ENCODE measurements around the gene FFAR2.

Gene FFAR2

DNA sequence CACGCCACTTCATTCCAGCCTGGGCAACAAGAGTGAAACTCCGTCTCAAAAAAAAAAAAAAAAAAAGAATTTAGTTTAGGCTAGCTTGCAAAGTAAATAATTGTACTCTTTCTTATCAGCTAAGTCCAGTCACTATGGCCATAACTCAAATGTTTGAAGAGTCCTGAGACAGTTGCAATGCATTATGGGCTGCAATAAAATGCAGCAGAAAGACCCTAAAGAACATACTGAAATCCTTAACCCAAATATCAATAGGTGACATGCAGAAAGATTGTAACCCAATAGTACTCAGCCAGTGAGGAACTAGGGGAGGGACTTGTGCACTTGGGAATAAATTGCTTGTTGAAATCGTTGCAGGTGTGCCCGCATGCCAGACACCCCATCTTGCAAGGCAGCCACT lies 20.9 kb upstream of the FFAR2 start:
- DNase-seq, result no peak

DNA sequence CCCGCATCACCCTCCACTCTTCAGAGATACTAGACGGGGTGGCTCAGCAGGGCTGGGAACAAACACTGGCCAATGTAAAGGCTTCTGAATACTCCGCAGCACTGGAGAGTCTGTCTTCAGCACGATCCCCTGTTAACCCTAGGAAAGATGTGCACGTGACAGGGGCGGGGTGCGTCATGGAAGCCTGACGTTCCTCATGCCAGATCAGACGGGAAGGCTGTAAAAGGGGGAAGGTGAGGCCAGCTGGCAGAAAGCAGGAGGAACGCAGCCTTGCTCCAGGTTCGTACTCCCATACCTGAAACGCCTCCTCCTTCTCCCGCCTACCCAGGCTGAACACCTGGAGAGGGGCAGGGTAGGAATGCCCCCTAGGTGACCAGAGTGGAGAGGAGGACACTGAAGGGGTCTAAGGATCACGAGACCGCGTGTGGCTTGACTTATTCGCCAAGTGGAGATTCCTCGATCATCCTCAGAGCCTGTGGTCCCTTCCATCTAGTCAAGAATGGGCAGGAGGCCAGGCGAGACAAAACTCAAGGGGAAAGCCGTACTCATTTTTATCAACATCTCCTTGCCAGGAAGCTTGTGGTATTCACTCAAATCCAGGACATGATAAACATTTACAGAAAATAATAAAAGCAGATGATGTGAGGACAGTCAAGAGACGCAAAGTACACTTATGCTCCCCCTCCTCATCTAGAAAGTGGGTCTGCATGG lies 18.2 kb upstream of the FFAR2 start:
- no peak for DNase-seq

DNA sequence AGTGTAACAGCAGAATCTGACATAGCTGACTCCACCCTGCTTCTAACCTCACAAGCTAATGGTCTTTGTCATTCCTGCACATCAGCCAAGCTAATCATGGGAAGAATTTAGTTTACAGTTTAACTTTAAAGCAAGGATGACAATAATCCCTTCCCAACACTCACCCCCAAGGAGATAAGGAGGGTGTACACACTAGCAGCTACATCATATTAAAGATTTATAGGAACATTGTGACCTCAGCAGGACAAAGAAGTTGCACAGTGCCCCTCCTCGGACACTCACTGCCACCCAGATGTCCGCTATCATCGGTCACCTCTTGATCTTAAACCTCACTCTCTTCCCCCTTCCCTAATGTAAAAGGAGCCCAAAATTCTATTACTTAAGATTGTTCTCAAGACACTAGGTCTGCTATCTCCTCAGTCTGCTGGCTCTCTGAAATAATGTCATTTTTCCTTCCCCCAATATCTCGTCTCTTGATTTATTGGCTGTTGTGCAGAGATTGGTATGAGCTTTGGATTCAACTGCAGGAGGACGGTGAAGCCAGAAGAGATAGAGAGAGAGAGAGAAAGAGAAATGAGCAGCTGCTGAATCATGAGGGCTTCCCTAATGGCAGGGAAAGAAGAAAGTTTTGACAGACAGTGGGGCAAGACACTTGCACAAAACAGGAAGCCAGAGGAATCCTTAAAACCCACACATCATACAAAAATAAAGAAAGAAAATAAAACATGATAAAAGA lies 17.5 kb upstream of the FFAR2 start:
- DNase-seq, result no peak

DNA sequence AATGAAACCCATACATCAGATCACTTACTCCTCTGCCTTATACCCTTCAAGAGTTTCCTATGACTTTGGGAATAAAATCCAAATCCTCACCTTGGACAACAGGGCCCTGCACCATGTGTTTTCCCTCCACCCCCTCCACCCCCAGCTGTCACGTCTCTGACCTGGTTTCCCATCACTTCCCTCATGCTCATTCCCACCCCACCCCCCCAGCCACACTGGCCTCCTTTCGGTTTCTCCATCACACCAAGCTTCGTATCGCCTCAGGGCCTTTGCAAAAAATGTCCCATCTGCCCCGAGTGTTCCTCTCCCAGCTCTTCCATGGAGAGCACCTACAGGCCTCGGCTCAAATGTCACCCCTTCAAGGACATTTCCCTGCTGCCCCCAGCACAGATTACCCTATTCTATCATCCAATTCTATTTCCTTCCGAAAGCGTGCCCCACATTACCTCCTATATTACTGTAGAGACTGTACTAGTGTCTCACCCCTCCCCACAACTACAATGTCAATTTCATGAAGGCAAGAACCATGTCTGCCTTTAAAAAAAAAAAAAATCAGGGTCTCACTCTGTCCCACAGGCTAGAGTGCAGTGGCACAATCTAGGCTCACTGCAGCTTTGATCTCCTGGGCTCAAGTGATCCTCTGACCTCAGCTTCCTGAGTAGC lies 16.8 kb upstream of the FFAR2 start:
- no peak for DNase-seq

DNA sequence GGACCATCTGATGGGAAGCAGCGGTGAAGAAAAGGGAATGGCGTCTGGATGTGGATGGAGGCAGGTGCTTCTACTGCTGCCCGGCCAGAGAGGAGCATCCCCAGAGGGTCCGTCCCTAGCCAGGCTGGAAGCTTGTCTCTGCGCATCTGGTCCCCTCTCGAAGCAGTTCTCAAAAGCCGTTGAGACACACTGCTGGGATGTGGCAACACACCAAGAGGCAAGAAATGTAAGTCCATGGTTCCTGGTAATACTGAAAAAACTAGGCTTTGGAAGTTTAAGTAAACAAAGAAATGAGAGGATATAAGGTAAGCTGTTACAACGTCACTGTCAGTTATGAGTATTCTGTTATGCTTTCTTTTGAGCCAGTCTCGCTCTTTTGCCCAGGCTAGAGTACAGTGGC lies 15.1 kb upstream of the FFAR2 start:
- DNase-seq, result no peak

DNA sequence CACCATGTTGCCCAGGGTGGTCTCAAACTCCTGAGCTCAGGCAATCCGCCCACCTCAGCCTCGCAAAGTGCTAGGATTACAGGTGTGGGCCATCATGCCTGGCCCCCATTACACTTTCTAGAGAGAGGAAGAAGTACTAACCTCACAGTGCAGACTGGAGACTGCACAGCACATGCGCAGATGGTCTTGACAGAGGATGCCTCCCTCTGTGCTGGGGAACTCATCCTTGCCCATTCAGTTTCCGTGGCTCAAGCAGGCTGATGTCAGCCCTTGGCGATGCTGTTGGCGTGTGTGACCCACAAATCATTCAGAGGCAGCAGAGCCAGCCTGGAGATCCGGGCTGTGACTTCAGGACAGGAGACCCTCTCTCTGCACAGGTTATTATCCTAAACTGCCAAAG lies 14.6 kb upstream of the FFAR2 start:
- DNase-seq, result no peak

DNA sequence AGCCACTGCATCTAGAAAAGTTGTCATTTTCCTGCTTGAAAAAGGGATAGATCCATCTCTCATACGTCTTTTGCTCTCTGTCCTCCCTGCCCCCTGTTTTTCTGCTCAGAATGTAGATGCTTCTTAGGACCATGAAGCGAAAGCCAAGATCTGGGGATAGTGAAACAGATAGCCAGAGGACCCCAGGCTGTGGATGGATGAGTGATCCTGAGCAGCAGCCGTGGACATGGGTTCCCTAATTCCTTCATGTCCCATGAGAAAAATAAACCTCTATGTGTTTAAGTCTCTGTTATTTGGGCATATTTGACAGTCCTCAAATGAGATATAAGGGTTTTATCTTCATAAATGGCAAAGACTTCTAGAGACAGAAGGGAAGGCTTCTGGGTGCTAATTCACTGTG lies 12.2 kb upstream of the FFAR2 start:
- DNase-seq, result no peak

DNA sequence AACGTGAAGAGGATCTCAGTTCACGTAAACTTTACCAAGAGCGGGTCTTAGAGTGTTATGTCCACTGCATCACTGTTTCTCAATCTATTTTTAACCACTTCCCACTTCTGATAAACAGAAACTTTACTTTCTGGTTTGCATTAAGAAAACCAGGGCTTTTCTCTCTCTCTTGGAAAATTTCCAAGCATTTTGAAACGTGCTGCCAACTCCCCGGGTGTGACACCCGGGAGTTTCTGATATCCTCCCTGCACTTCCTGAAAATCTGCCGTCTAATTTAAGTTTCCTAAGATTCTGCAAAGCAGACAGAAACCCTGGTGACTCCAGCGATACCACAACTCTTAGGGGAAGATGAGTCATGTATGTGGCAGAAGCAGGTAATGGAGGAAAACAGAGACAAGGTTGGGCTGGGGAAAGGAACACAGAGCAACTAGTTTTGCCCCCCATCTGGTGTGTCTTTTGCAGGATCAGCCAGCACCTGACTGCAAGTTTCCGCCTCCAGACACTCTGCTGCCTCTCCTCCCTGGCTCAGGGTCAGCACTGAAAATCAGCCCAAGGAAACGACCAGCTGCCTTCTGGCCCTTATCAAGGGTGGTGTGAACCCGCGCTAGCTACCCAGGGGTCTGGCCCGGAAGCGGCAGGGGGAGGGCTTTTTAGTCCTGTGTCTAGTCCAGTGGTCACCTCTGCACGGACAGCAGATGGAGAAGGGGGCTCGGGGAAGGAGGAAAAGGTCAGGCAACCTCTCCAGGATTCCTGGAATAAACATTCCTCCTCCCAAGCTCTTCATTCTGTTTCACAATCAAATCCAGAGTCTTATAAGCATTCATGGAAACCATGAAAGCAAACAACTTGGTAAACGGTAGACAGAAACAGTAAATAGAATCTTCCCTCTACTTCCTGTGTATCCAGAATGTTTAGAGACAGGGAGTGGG lies 11.3 kb upstream of the FFAR2 start:
- no peak for DNase-seq

DNA sequence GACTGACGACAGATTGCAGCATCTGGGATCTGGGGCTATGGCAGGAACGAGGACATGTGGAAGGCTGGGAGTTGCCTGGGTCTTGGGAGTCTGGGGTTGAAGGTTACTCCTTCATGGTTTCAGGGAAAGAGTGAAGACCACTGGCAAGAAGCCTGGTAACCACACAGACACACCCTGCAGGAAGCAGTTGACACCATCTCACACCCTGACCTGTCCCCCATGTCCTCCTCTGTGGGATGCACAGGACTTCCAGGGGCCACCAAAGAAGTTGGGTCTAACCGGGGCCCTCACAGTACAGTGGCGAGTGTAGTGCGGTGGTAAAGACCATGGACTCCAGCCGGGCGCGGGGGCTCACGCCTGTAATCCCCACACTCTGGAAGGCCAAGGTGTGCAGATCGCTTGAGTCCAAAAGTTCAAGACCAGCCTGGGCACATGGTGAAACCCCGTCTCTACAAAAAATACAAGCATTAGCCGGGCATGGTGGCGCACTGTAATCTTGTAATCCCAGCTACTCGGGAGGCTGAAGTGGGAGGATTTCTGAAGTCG lies 10.6 kb upstream of the FFAR2 start:
- no peak for DNase-seq

DNA sequence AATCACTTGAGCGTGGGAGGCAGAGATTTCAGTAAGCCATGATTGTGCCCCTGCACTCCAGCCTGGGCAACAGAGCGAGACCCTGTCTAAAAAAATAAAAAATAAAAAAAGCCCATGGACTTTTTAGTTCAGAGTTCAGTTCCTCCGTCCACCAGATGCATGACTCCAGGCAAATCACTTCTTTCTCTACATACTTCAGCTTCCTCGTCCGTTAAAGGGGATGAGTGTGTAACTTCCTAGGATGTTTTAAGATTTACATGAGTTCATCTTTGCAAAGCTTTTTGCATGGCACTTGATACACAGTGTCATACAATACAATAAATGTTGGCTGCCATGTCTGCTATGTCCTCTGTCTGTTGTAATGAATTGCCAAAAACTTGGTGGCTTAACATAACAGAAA lies 10.0 kb upstream of the FFAR2 start:
- DNase-seq, result no peak

DNA sequence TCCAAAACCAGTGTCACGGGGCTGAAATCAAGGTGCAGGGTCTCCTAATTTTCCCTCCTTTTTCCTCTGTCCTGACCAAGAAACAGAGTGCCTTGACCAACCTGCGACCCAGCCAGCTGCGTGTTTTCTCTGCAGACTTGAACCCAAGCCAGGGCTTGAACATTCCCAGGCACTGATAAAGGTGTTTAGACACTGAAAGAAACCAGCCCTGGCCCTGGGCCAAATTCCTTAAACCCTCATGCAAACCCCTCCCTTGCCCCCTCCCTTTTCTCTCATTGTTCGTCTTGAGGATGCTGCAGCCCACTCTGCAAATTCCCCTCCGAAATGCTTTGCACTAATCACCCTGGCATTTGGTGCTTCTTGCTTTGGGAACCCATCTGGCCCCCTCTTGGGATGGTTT lies 9.5 kb upstream of the FFAR2 start:
- no peak for DNase-seq

DNA sequence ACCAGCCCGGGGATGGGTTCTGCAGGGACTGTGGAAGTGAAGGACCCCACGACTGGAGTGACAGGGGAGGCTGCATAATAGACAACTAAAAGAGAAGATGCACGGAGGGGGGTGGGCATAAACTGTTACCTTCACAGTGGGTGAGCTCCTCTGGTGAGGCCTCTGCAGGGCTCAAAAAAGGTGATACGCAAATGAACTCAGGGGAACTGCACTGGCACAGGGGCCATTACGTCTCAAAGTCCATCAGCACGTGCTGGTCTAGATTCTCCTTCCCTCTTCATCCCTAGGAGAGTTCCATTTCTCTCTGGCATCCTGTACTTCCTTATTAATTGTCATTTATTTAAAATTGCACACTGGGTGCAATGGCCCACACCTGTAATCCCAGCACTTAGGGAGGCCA lies 8.1 kb upstream of the FFAR2 start:
- DNase-seq, result no peak

DNA sequence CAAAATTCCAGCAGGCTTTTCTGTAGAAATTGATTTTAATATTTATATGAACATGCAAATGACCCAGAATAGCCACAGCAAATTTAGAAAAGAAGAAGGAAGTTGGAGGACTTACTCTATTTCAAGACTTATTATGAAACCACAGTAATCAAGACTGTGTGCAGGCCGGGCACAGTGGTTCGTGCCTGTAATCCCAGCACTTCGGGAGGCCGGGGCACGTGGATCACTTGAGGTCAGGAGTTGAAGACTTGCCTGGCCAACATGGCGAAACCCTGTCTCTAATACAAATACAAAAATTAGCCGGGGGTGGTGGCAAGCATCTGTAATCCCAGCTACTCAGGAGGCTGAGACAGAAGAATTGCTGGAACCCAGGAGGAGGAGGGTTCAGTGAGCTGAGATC lies 6.0 kb upstream of the FFAR2 start:
- no peak for DNase-seq

DNA sequence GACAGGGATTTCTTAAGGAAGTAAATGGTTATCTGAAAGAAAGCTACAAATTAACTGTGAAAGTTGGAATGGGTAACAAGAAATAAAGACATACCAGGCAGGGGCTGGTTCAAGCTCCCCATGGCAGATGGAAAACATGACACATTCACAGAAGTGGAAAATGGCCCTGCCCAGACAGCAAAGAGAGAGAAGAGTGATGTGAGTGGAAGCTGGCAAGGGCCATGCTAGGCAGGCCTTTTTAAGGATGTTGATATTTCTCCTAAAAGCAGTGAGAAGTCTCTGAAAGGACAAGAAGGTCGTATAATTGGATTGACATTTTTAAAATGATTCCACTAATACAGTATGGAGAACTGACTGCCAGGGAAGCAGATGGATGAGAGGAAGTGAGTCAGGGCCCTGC lies 3.3 kb upstream of the FFAR2 start:
- no peak for DNase-seq

DNA sequence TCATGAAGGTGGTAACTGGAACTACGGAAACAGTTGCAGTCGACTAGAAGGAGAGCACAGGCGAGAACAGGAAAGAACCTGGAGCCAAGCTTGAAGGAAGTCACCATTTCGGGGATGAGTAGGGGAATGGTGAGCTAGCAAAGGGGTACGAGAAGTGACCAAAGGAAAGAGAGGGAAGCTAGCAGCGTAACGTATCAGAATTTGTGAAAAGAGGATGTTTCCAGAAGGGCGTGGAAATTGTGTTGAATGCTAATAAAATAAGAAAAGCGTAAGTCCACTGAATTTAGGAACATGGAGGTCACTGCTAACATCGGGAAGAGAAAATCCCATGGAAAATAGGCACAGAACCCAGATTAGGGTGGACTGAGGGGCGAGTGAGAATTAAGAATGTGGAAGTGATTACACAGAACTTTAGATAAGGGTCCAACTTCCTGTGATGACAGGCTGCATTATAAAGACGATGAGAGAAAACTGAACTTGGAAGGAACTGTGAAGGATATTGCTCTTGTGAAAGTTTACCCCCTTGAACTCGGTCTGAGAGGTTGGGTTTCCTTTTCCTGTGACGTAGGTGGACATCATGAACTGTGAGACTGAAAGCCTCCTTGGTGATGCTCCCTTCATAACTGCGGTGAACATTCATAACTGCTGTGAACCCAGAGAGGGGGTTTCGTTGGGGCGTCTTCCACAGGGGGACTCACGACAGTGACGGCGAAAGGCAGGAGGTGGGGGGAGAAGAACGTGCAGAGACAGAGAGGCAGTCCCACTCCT lies 2.0 kb upstream of the FFAR2 start:
- no peak for DNase-seq

DNA sequence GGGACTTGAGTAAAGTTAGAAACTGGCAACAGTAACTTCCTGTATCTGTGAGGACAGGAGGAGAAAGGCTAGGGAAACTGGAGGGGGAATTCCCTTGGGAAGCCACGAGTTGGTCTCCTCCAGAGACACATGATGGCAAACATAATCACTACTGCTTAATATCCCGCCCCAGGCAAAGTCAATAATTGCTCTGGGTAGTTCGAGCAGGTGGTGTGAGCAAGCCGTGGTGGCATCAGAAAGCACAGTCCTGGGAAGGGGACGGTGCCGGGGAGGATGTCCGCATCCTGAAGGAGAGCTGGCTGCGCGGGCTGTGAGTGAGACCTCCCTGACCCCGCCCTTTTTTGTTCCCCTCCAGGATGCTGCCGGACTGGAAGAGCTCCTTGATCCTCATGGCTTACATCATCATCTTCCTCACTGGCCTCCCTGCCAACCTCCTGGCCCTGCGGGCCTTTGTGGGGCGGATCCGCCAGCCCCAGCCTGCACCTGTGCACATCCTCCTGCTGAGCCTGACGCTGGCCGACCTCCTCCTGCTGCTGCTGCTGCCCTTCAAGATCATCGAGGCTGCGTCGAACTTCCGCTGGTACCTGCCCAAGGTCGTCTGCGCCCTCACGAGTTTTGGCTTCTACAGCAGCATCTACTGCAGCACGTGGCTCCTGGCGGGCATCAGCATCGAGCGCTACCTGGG lies 1.4 kb downstream of the FFAR2 start:
- no peak for DNase-seq

DNA sequence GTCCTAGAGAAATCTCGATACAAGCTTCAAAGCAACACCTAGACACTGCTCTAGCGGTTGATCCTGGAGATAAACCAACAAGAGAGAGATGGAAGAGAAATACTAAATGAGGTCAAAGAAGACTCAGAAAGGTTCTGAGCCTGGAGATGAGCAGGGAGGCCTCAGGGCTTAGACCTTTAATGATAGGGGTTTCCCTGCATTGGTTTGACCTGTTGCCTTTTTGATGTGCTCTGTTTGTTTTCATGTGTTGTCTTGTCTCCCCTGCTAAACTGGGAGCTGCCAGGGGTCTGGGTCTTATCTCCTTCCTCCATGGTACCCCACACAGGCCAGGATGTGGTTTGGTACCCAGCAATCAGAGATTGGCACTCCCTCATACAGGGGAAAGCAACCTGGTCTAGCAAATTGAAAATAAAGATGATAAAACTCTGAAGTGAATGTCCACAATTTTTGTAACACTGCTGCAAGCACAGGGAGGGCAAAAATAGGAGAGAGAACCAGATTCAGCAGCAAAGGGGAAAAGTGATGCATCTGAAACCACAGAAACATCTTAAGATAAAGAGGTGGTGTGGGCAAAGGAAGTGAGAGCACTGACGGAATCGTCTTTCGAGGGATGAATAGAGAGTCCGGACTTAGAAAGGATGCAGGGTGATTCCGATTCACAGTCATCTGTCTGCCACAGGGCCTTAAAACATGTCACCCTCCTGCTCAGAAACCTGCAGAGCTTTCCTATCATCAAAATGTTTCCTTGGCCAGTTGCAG lies 3.5 kb downstream of the FFAR2 start:
- DNase-seq, result no peak

DNA sequence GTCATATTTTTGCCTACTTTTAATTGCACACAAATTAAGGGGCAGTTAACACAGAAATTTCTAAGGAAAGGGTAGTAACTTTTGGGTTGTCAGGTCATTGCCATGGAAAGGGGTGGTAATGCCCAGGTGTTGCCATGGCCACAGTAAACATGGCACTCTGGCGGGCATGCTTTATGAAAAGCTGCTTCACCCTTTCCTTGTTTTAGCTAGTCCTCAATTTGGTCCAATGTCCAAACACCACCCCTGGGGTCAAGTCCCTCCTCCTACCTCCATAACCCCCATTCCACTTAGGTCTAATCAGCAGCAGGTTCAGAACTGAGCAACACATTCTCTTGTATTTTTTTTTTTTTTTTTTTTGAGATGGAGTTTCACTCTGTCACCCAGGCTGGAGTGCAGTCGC lies 6.6 kb downstream of the FFAR2 start:
- DNase-seq, result no peak

DNA sequence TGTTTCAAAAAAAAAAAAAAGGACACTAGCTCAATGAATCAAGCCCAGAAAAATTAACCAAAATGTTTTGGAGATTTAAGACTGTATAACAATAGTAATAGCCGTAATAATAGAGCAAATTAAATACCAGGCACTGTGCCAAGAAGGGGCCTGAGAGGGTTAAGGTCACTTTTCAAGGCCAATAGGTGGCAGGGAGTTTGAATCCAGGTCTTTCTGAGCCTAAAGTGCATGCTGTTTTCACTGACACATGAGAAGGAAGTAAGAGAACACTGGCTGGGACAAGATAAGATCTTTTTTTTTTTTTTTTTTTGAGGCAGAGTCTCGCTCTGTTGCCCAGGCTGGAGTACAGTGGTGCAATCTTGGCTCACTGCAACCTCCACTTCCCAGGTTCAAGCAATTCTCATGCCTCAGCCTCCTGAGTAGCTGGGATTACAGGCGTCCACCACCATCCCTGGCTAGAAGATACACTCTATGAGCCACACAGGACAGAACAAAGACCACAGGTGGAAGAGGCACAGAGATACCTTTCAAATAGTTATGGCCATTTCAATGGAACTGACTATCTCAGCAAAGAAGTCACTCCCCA lies 7.7 kb downstream of the FFAR2 start:
- DNase-seq, result no peak

DNA sequence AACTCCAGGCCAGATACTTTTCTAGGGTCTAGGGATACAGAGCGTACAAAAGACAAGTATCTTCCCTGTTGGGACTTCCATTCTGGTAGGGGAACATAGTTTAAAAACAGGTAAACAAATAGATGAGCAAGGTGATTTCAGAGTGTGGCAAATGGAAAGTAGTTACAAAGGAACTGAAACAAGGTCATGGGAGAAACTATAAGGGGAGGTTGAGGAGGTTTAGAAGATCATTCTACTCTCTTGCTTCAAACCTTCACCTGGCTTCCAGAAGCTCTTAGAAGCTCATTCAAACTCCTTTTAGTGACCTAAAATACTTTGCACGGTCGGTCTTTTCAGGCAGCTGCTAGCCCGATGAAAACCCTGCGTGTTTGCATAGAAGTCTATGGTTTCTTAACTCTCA lies 9.1 kb downstream of the FFAR2 start:
- no peak for DNase-seq
